ENCODE data around the gene GALNT14.

- TF ChIP-seq CTCF (IDR thresholded peaks at IDR 0.05): no peak
- TF ChIP-seq EP300 (IDR thresholded peaks at IDR 0.05): no peak
- TF ChIP-seq POLR2A (IDR thresholded peaks at IDR 0.05): no peak
- TF ChIP-seq POLR2AphosphoS5 (IDR thresholded peaks at IDR 0.05): no peak
Measured at GRCh38 chr2:30998672-30999071, 139.6 kb downstream of the GALNT14 start.
